MM.1S (cell line): ENCODE measurements around the gene TNXB.

Experiments
- DNase-seq: peaks from one replicate; pipeline ENCODE4 v3.0.0-alpha.2; 2015
- H2AFZ ChIP-seq: fragments of 300-600 bp; sonication (generic); 2 replicates; pipeline ENCODE4 v1.6.0; 2016; ENCODE audit warnings: antibody characterized with exemption, low read length
- H3F3A ChIP-seq: fragments of 300-600 bp; sonication (generic); 2 replicates; pipeline ENCODE4 v1.6.1; 2016; ENCODE audit warnings: mild to moderate bottlenecking, antibody characterized with exemption, low read length, moderate library complexity, mixed read lengths; ENCODE audit not compliant: insufficient read depth
- H3K27ac ChIP-seq: fragments of 300-600 bp; sonication (generic); 2 replicates; pipeline ENCODE4 v1.5.1; 2016; ENCODE audit warnings: mild to moderate bottlenecking, low read length
- H3K27me3 ChIP-seq: fragments of 300-600 bp; sonication (generic); replicated peaks from 2 replicates; pipeline ENCODE4 v1.6.0; 2016; ENCODE audit warnings: low read length; ENCODE audit not compliant: insufficient read depth
- H3K36me3 ChIP-seq: fragments of 300-600 bp; sonication (generic); replicated peaks from 2 replicates; pipeline ENCODE4 v1.6.1; 2016; ENCODE audit warnings: mild to moderate bottlenecking, low read length, mixed read lengths; ENCODE audit not compliant: insufficient read depth
- H3K4me1 ChIP-seq: fragments of 300-600 bp; sonication (generic); 2 replicates; pipeline ENCODE4 v1.6.1; 2016; ENCODE audit warnings: low read length, mixed read lengths
- H3K4me2 ChIP-seq: fragments of 300-600 bp; sonication (generic); 2 replicates; pipeline ENCODE4 v1.6.0; 2016; ENCODE audit warnings: low read depth, low read length
- H3K4me3 ChIP-seq: fragments of 300-600 bp; sonication (generic); 2 replicates; pipeline ENCODE4 v1.5.1; 2016; ENCODE audit warnings: low read length, mixed read lengths
- H3K79me2 ChIP-seq: fragments of 300-600 bp; sonication (generic); 2 replicates; pipeline ENCODE4 v1.6.1; 2016; ENCODE audit warnings: mixed run types, low read length, mixed read lengths
- H3K9ac ChIP-seq: fragments of 300-600 bp; sonication (generic); 2 replicates; pipeline ENCODE4 v1.6.1; 2016; ENCODE audit warnings: low read length, mixed read lengths
- H3K9me2 ChIP-seq: fragments of 300-600 bp; sonication (generic); replicated peaks from 2 replicates; pipeline ENCODE4 v1.6.1; 2016; ENCODE audit warnings: mild to moderate bottlenecking, low read length, mixed read lengths; ENCODE audit not compliant: insufficient read depth
- H3K9me3 ChIP-seq: fragments of 300-600 bp; sonication (generic); replicated peaks from 2 replicates; pipeline ENCODE4 v1.6.1; 2016; ENCODE audit warnings: mild to moderate bottlenecking, low read length, mixed read lengths; ENCODE audit not compliant: insufficient read depth
- H4K20me1 ChIP-seq: fragments of 300-600 bp; sonication (generic); 2 replicates; pipeline ENCODE4 v1.6.1; 2016; ENCODE audit warnings: mild to moderate bottlenecking, low read length, moderate library complexity, mixed read lengths; ENCODE audit not compliant: insufficient read depth
- EZH2 ChIP-seq: fragments of 300-600 bp; sonication (generic); optimal IDR thresholded peaks from 2 replicates; pipeline ENCODE3; 2017; ENCODE audit warnings: low read depth, mild to moderate bottlenecking, antibody characterized with exemption, low read length, mixed read lengths
- EZH2phosphoT487 ChIP-seq: fragments of 300-600 bp; sonication (generic); IDR thresholded peaks from 2 replicates; pipeline ENCODE4 v1.6.1; 2018; ENCODE audit warnings: antibody characterized with exemption, low read length
- TF ChIP-seq, protein P1 (sequence below): fragments of 300-600 bp; sonication (generic); IDR thresholded peaks from 2 replicates; pipeline ENCODE4 v1.5.1; 2016; ENCODE audit warnings: antibody characterized with exemption, low read length, mixed read lengths

Gene TNXB

DNA sequence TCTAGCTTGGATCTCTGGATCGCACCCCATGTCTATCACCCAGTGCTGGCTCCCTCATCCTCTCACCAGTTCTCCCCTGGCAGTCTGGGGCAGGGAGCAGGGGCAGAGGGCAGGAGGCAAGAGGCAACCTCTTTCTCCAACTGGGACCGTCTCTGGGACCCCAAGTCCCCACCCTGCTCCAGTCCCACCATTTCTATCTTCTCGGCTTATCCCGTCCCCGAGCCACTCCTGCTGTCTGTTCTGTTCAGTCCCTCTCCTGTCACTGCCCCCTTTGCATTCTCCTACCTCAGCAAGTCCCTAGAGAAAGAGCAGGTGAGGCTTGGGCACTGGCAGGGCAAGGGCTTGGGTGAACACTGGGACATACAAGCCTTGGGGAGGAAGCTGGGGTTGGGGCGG lies 625 bp upstream of the TNXB start:
- Histone ChIP-seq H3K4me3 (no peak overlapping the region), H3K9me2 (no peaks in the 10 kb centered on the region), H3K79me2 (no peaks in the 10 kb centered on the region), H3K36me3 (no peaks in the 10 kb centered on the region), H3K9me3 (no peaks in the 10 kb centered on the region), H2AFZ (no peak overlapping the region), H3K27me3 (peaks cover 43% of the 10 kb centered on the region), H3K27ac (no peak overlapping the region), H3K4me1 (no peaks in the 10 kb centered on the region), H3F3A (no peaks in the 10 kb centered on the region), H4K20me1 (no peaks in the 10 kb centered on the region), H3K4me2 (no peak overlapping the region), H3K9ac (no peak overlapping the region)
- TF ChIP-seq EZH2phosphoT487 (no peak), EZH2 (no peak)
- TF ChIP-seq, protein P1, sequence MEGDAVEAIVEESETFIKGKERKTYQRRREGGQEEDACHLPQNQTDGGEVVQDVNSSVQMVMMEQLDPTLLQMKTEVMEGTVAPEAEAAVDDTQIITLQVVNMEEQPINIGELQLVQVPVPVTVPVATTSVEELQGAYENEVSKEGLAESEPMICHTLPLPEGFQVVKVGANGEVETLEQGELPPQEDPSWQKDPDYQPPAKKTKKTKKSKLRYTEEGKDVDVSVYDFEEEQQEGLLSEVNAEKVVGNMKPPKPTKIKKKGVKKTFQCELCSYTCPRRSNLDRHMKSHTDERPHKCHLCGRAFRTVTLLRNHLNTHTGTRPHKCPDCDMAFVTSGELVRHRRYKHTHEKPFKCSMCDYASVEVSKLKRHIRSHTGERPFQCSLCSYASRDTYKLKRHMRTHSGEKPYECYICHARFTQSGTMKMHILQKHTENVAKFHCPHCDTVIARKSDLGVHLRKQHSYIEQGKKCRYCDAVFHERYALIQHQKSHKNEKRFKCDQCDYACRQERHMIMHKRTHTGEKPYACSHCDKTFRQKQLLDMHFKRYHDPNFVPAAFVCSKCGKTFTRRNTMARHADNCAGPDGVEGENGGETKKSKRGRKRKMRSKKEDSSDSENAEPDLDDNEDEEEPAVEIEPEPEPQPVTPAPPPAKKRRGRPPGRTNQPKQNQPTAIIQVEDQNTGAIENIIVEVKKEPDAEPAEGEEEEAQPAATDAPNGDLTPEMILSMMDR = no peak
- DNase-seq = no peak

- no peaks in the 10 kb centered on the region for H3F3A ChIP-seq
- H3K4me2 ChIP-seq = no peak overlapping the region
- no peaks in the 10 kb centered on the region for H3K4me1 ChIP-seq
- TF ChIP-seq, protein P1 = no peak
- no peak for TF ChIP-seq EZH2
- TF ChIP-seq EZH2phosphoT487 = no peak
- H3K79me2 ChIP-seq = no peaks in the 10 kb centered on the region
- H3K9me3 ChIP-seq = no peaks in the 10 kb centered on the region
- no peak overlapping the region for H3K9ac ChIP-seq
- H3K36me3 ChIP-seq = no peaks in the 10 kb centered on the region
- H3K27me3 ChIP-seq = peaks cover 53% of the 10 kb centered on the region
- H3K27ac ChIP-seq = no peak overlapping the region
- no peak overlapping the region for H2AFZ ChIP-seq
- H4K20me1 ChIP-seq = no peaks in the 10 kb centered on the region
- no peak for DNase-seq
- no peaks in the 10 kb centered on the region for H3K9me2 ChIP-seq
- H3K4me3 ChIP-seq = no peak overlapping the region
Observed at GRCh38 chr6:32108727-32109113, 418 bp downstream of the TNXB start.

DNA sequence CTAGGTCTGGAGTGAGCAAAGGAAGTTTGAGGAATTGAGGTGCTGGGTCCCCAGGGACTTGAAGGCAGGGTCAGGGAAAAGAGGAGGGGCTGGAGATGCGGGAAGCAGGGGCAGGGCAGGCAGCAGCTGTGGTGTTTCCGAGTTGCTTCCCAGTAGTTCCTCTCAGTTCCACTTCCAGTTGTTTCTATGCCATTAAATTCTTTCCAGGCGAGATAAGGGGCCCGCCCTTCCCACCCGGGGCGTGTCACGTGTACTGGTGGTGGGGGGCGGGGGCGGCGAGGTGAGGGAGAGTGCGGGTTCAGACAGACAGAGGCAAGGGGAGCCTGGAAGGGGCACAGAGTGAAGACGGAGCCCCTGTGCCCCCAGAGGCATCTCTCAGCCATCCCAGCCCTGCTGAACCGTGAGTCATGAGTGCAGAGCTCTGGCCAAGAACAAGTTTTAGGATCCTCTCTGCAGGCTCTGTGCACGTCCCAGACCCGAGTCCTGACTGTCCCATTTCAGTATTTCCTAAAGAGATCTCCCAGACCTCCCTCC lies 977 bp downstream of the TNXB start:
- Histone ChIP-seq H3K27ac (no peak overlapping the region), H3K79me2 (no peaks in the 10 kb centered on the region), H3K4me1 (no peaks in the 10 kb centered on the region), H3K27me3 (peaks cover 58% of the 10 kb centered on the region), H3K9me2 (no peaks in the 10 kb centered on the region), H3K9me3 (no peaks in the 10 kb centered on the region), H3K4me3 (no peak overlapping the region), H3F3A (no peaks in the 10 kb centered on the region), H3K36me3 (no peaks in the 10 kb centered on the region), H3K4me2 (no peak overlapping the region), H2AFZ (no peak overlapping the region), H4K20me1 (no peaks in the 10 kb centered on the region), H3K9ac (no peak overlapping the region)
- TF ChIP-seq, protein P1 = no peak
- no peak for TF ChIP-seq EZH2phosphoT487
- TF ChIP-seq EZH2 = no peak
- no peak for DNase-seq
